Measurements from ENCODE around the gene UBE3A.

GRCh38 chr15:25415707-25416106, 23.1 kb downstream of the UBE3A start:
- TF ChIP-seq CTCF (IDR thresholded peaks at IDR 0.05; ENCODE audit: low read length) (no peak), EZH2 (IDR thresholded peaks at IDR 0.05; ENCODE audit: borderline replicate concordance, low read length) (no peak)
